ACC112 (cell line): ENCODE results near the gene HIPK3.

Source experiments
- H2AFZ ChIP-seq: fragments of 200-600 bp; sonication (generic); one replicate; pipeline ENCODE4 v1.6.0; 2017; ENCODE audit warnings: antibody characterized with exemption, low read length; ENCODE audit not compliant: unreplicated experiment
- H3K27ac ChIP-seq: fragments of 200-600 bp; sonication (generic); 2 replicates; pipeline ENCODE4 v1.5.1; 2014; ENCODE audit warnings: low read depth, mild to moderate bottlenecking, antibody characterized with exemption, low read length, moderate library complexity
- H3K27me3 ChIP-seq: fragments of 200-600 bp; sonication (generic); 2 replicates; pipeline ENCODE4 v1.6.1; 2014; ENCODE audit warnings: mild to moderate bottlenecking, antibody characterized with exemption, low read length, moderate library complexity, mixed read lengths; ENCODE audit not compliant: insufficient read depth
- H3K36me3 ChIP-seq: fragments of 200-600 bp; sonication (generic); 2 replicates; pipeline ENCODE4 v1.6.1; 2016; ENCODE audit warnings: mild to moderate bottlenecking, antibody characterized with exemption, low read length, moderate library complexity, mixed read lengths; ENCODE audit not compliant: insufficient read depth
- H3K4me1 ChIP-seq: fragments of 200-600 bp; sonication (generic); one replicate; pipeline ENCODE4 v1.6.1; 2016; ENCODE audit warnings: low read length, mixed read lengths; ENCODE audit not compliant: insufficient read depth, unreplicated experiment, control insufficient read depth
- H3K4me3 ChIP-seq: fragments of 200-600 bp; sonication (generic); 2 replicates; pipeline ENCODE4 v1.5.1; 2014; ENCODE audit warnings: mild to moderate bottlenecking, low read depth, low read length
- H3K79me2 ChIP-seq: fragments of 200-600 bp; sonication (generic); one replicate; pipeline ENCODE4 v1.6.0; 2016; ENCODE audit warnings: low read length; ENCODE audit not compliant: control insufficient read depth, unreplicated experiment, insufficient read depth

Gene HIPK3

DNA sequence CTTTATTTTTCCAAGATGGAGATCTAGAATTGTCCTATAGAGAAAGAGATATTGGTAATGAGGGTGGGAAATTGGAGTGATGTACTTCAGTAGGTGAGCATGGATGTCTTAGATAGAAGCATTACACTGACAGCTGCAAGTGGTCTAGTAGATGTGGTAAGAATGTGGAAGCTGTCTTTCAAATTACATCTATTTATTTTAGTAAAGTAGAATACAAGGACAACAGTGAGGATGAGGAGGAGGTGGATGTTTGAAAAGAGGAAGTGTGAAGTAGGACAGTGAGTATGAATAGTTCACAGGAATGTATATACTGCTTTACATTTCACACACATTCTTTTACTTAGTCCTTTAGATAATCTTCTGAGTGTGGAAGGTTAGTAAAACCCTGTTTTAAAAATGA lies 64.2 kb downstream of the HIPK3 start:
- Histone ChIP-seq H3K27ac (no peak overlapping the region), H3K27me3 (no peaks in the 10 kb centered on the region), H2AFZ (no peak overlapping the region), H3K36me3 (no peaks in the 10 kb centered on the region), H3K4me1 (peaks cover 37% of the 10 kb centered on the region), H3K79me2 (peaks cover 88% of the 10 kb centered on the region), H3K4me3 (no peak overlapping the region)

DNA sequence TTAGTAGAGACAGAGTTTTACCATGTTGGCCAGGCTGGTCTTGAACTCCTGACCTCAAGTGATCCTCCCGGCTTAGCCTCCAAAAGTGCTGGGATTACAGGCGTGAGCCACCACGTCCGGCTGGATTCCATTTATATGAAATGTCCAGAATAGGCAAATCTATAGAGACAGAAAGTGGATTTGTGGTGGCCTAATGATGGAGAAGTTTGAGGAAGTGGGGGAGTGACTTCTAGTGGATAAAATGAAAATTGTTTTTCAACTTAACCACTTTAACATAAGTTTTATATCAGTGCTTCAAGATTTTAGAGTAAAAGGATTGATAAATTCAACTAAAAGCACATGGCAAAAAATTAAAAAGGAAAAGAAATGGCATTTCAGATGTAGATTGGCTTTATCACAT lies 66.2 kb downstream of the HIPK3 start:
- Histone ChIP-seq H3K4me1 (peaks cover 46% of the 10 kb centered on the region), H2AFZ (no peak overlapping the region), H3K79me2 (peaks cover 93% of the 10 kb centered on the region), H3K27ac (no peak overlapping the region), H3K36me3 (no peaks in the 10 kb centered on the region), H3K27me3 (no peaks in the 10 kb centered on the region), H3K4me3 (no peak overlapping the region)

DNA sequence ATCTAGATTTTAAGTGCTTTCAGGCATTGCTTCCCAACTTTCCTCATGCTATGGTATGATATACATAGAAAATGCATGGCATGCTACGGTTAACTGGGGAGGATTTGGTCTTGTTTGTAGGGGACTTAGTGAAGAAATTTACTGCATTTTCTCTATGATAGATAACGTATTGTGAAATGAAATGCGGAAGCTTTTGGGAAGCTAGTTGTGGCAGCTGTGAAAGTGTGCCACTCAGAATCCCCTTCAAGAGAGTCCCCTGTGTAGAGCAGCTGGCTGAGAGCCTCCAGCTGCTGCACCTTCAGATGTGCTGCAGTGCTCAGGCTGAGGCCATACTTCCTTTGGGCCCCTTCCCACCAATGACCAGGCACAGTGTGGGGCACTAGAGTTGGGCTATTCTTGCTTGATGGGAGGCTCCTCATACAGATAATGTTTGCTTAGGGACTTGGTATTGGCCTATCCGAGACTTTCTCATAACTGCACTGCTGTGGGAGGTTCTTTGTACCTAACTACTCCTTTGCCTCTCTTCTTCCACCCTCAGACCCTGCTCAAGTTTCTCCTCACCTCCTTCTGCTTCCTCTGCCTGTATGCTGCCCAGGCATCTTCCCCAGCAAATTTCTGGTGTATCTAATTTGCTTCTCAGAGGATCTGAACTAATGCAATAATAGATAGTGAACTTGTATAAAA lies 67.3 kb downstream of the HIPK3 start:
- H3K4me1 ChIP-seq, result peaks cover 46% of the 10 kb centered on the region
- no peaks in the 10 kb centered on the region for H3K36me3 ChIP-seq
- peaks cover 90% of the 10 kb centered on the region for H3K79me2 ChIP-seq
- no peak overlapping the region for H2AFZ ChIP-seq
- no peak overlapping the region for H3K27ac ChIP-seq
- no peaks in the 10 kb centered on the region for H3K27me3 ChIP-seq
- H3K4me3 ChIP-seq, result no peak overlapping the region

DNA sequence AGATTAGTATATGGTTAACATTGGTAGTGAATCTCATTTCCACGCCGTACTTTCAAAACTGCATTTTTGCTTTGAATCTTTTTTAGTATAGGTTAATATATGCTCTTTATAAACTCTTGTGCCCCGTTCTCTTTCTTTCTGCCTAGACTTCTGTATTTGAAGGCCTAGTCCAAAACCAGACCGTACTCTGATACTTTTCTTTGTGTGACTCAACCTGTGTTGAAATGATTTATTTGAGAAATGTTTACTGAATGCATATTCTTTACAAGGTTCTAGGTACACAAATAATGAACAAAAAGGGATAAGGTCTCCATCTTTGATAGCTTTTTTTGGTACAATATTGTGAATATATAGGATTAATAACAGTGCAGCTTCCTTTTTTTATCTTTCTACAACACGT lies 68.3 kb downstream of the HIPK3 start:
- Histone ChIP-seq H3K4me3 (no peak overlapping the region), H3K27ac (no peak overlapping the region), H3K27me3 (no peaks in the 10 kb centered on the region), H2AFZ (no peak overlapping the region), H3K79me2 (peaks cover 80% of the 10 kb centered on the region), H3K4me1 (peaks cover 43% of the 10 kb centered on the region), H3K36me3 (no peaks in the 10 kb centered on the region)

DNA sequence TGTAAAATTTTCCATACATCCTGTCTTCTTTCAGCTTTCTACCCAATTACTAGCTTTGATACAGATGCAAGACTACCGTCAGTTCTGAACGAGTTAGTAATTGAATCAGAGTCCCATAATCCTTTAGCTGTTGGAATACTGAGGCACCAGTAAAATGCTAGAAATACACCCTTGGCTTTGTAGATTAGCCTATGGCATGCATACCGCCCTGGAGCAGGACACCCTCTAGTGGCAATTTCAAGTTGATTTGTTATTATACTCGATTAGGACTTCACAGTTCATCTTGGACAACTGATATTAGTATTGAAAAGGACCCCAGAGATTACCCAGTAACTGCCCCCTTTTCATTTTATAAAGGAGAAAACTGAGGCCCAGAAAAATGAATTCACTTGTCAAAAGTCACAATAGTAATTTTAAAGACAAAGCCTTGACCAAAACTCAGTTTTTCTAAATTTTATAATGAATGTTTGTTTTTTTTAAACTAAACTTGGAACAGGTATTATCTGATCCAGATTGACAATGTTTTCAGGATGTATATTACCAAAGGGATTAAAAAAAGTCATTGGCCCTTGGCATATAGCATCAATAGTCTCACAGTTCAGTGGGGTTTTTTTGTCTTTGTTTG lies 72.6 kb downstream of the HIPK3 start:
- no peaks in the 10 kb centered on the region for H3K36me3 ChIP-seq
- no peak overlapping the region for H3K27ac ChIP-seq
- no peak overlapping the region for H3K4me3 ChIP-seq
- H2AFZ ChIP-seq, result no peak overlapping the region
- H3K27me3 ChIP-seq, result no peaks in the 10 kb centered on the region
- peaks cover 31% of the 10 kb centered on the region for H3K4me1 ChIP-seq
- H3K79me2 ChIP-seq, result peaks cover 72% of the 10 kb centered on the region

DNA sequence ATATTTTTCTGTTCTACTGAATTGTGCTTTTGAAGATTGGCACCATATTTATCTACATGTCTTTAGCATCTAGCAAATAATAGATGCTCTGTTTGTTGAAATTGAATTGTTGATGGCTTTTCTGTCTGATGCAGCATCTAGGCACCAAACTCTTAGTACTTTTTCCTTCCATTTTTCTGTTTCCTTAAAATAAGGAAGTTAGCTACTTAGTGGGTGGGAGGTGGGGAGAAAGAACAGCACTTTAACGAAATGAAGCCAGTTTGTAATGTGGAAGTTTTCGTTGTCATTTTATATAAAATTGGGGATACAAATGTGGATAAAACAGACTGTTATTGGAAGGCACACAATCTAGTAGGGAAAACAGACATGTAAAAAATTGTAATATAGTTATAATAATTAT lies 76.6 kb downstream of the HIPK3 start:
- Histone ChIP-seq H3K4me1 (no peaks in the 10 kb centered on the region), H3K79me2 (peaks cover 47% of the 10 kb centered on the region), H3K27ac (no peak overlapping the region), H3K4me3 (no peak overlapping the region), H3K27me3 (no peaks in the 10 kb centered on the region), H3K36me3 (no peaks in the 10 kb centered on the region), H2AFZ (no peak overlapping the region)

DNA sequence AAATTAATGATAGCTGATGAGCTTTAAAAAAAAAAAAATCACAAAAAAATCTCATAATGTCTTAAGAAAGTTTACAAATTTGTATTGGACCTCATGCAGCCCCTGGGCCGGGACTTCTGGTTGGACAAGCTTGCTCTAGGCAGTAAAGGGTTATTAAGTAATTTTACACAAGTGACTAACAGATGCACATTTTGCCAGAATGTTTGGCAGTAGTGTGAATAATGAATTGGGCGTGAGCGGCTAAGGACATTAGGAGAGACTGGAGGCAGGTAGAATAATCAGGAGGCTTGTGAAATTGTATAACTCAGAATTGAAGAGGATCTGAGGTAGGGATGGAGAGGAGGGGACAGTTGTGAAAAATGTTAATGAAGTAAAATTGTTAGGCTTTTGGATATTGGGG lies 77.4 kb downstream of the HIPK3 start:
- H3K27me3 ChIP-seq, result no peaks in the 10 kb centered on the region
- peaks cover 45% of the 10 kb centered on the region for H3K79me2 ChIP-seq
- no peak overlapping the region for H3K27ac ChIP-seq
- no peaks in the 10 kb centered on the region for H3K4me1 ChIP-seq
- no peak overlapping the region for H2AFZ ChIP-seq
- H3K36me3 ChIP-seq, result no peaks in the 10 kb centered on the region
- H3K4me3 ChIP-seq, result no peak overlapping the region

DNA sequence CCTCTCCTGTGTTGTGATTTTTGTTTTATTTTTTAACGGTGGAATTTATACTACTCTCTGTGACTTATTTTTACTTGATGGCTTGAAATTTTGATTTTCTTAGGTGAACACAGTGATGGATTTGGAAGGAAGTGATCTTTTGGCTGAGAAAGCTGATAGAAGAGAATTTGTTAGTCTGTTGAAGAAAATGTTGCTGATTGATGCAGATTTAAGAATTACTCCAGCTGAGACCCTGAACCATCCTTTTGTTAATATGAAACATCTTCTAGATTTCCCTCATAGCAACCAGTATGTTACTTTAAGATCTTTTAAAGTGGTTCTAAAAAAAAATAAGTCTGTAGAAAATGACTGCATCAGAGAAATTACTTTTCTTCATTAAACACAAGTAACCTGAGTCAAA lies 82.1 kb downstream of the HIPK3 start:
- H3K27ac ChIP-seq, result no peak overlapping the region
- no peaks in the 10 kb centered on the region for H3K27me3 ChIP-seq
- no peak overlapping the region for H2AFZ ChIP-seq
- H3K4me3 ChIP-seq, result no peak overlapping the region
- H3K36me3 ChIP-seq, result peaks cover 22% of the 10 kb centered on the region; the same call in 1 of the 2 replicates
- no peaks in the 10 kb centered on the region for H3K4me1 ChIP-seq
- H3K79me2 ChIP-seq, result peaks cover 16% of the 10 kb centered on the region

DNA sequence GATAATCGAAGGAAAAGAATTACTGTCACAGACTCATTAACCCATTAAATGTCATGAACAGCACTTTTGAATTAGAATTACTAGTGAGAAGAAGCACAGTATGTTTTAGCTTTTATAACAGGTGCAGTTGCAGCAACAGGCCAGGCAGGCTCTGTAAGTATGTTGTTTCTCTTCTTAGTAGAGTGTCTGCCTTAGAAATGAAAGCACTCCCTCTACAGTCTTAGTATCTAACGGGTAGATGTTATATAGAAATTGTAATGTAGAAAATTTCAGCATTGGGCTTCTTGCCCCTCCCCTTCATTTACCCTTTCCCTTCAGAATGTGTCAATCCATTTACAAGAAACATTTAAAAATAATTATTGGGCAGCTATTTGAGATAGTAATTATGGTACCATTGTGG lies 87.4 kb downstream of the HIPK3 start:
- no peaks in the 10 kb centered on the region for H3K4me1 ChIP-seq
- H3K27me3 ChIP-seq, result no peaks in the 10 kb centered on the region
- H3K36me3 ChIP-seq, result peaks cover 48% of the 10 kb centered on the region
- no peak overlapping the region for H2AFZ ChIP-seq
- H3K4me3 ChIP-seq, result no peak overlapping the region
- no peaks in the 10 kb centered on the region for H3K79me2 ChIP-seq
- H3K27ac ChIP-seq, result no peak overlapping the region

DNA sequence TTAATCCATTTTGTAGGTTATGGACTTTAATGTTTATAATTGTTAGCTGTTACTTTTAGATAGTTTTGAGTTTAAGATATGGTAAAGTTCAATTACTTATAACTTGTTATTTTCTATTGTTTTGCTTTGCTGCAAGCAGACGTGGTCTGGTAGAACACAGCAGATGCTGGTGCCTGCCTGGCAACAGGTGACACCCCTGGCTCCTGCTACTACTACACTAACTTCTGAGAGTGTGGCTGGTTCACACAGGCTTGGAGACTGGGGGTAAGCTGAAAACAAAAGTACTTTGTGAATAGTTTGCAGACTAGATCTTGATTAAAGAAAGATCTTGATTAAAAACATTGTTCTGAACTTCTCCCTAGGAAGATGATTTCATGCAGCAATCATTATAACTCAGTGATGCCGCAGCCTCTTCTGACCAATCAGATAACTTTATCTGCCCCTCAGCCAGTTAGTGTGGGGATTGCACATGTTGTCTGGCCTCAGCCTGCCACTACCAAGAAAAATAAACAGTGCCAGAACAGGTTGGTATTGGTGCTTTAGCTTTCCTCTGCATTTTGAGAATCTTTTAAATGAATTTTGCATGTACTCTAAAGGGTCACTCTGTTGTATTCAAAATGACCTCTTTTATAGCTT lies 90.4 kb downstream of the HIPK3 start:
- no peak overlapping the region for H3K27ac ChIP-seq
- H3K36me3 ChIP-seq, result peaks cover 46% of the 10 kb centered on the region
- H3K4me3 ChIP-seq, result no peak overlapping the region
- H3K4me1 ChIP-seq, result no peaks in the 10 kb centered on the region
- H2AFZ ChIP-seq, result no peak overlapping the region
- no peaks in the 10 kb centered on the region for H3K27me3 ChIP-seq
- H3K79me2 ChIP-seq, result no peaks in the 10 kb centered on the region

DNA sequence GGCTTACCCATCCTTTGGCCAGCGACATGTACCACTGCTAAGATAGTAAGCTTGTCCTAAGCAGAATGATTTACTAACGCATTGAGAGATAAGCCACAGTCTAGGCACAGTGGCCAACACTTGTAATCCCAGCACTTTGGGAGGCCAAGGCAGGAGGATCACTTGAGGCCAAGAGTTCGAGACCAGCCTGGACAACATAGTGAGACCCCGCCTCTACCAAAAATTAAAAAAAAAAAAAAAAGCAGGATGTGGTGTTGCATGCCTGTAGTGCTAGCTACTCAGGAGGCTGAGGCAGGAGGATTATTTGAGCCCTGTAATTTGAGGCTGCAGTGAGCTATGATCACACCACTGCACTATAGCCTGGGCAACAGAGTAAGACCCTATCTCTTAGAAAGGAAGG lies 93.1 kb downstream of the HIPK3 start:
- Histone ChIP-seq H3K36me3 (peaks cover 51% of the 10 kb centered on the region), H3K27me3 (no peaks in the 10 kb centered on the region)

More for the DNA sequence above, 93.1 kb downstream of the HIPK3 start:
- Histone ChIP-seq H3K4me3 (no peak overlapping the region), H3K27ac (no peak overlapping the region), H2AFZ (no peak overlapping the region), H3K4me1 (no peaks in the 10 kb centered on the region), H3K79me2 (no peaks in the 10 kb centered on the region)
